GM19351 (cell line): ENCODE data around the gene UBE2E2.
"Not testable (repeated sequence)": the region's sequence is repeated elsewhere in the genome, so short reads cannot be mapped to it uniquely, and the experiment has no call there.

Experiments used
- ATAC-seq: cut with Tn5 transposase; IDR thresholded peaks from one replicate; pipeline ENCODE4 v1.9.1; 2021; ENCODE audit warnings: mild to moderate bottlenecking, moderate library complexity; ENCODE audit not compliant: unreplicated experiment

Gene UBE2E2

DNA sequence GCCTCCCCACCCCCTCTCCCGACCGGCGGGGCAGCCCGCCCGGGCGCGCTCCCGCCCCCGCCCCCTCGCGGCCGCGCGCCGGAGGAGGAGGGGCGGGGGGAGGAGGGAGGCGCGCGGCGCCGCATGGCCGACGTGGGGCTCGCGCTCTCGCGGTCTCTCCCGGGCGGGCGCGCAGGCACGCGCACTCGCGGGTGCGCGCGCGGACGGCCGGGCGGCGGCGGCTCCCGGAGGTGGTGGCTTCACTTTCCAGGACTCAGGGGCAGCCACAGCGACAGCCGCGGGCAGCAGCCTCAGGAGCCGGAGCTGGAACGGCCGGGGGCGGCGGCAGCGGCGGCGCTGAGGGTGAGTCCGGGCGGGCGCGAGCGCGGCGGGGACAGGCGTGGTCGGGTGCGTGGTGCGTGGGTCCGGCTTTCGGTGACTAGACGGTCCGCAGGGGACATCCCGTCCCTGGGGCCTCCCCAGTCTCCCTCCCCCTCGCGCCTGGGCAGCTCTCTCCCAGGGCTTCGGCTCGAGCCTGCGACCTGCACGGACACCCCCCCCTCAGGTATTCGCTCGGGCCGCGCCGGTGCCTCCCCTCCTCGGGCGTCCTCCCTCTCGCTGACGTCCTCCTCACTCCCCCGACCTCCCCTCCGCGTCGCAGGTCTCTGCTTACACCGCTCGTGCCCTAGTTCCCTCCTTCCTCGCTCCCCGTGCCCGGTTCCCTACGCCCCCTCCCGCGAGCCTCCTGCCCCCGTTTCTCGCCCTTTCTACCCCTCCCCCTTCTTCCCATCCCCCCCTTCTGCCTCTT is at the start of gene UBE2E2:
Gene UBE2E2 (plus strand): TSS at position 407 of the 787 bp plus-strand sequence.
- ATAC-seq = peak; percentile 73

DNA sequence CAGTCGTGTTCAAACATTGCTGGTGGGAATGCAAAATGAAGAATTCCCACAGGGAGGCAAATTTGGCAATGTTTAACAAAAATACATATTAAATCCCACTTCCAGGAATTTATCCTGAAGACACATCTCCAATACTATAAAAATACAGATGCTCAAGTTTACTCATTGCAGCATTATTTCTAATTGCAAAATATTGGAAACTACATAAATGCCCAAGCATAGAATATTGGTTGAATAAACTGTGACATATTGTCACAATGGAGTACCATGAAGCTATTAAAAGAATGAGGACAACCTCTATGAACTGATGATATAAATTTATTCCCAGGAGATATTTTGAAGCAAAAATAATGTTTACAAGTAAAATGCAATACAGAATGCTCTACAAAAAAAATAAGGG is 49.7 kb upstream of the UBE2E2 start:
- no peak for ATAC-seq

DNA sequence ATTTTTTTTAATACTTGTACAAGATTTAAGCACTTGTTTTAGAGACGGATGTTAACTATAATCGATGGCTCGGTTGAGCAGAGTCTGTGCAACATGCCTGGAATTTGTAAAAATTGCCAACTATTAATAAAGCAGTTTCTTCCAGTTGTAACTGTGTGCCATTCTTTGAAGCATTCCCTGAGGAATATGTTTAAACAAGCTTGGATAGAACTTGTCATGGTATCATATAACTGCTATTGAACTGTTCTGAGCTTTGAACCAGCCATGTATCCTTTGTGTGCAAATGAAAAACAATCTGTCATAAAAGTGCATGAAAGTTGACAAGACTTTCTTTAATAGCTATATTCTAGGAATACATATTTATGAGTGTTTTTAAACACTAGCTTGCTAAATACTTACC is 45.8 kb upstream of the UBE2E2 start:
- ATAC-seq = no peak

DNA sequence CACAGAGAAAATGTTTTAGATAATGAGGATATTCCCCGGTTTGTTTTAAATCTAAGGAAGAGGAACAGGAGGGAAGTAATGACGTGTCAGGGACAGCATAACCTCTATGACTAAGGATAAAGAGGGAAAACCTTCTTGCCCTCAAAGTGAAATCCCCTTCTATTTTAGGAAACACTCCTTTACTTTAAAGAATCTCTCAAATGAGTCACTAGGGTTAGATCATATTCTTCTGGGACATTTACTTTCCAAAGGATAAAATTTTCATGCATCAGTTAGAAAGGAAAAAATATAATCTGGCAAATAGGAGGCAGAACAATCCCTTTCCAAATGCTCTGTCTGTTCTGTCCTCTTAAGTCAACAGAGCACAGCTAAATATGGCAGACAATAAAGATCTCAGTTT is 43.2 kb upstream of the UBE2E2 start:
- no peak for ATAC-seq

DNA sequence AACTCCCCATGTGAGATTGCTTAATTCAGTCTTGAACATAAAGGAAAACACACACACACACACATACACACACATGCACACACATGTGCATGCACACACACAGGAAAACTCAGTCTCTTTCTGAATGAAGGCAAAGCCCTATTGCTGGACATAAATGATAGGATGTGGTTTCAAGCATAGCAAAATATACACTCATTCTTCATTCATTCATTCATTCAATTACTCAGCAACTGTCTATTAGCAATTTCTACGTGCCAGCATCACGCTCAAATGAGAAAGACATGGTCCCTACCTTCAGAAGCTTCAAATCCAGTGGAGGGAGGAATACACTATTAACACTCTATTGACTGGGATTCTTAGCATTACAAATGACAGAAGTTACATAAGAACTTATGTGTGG is 41.8 kb upstream of the UBE2E2 start:
- no peak for ATAC-seq

DNA sequence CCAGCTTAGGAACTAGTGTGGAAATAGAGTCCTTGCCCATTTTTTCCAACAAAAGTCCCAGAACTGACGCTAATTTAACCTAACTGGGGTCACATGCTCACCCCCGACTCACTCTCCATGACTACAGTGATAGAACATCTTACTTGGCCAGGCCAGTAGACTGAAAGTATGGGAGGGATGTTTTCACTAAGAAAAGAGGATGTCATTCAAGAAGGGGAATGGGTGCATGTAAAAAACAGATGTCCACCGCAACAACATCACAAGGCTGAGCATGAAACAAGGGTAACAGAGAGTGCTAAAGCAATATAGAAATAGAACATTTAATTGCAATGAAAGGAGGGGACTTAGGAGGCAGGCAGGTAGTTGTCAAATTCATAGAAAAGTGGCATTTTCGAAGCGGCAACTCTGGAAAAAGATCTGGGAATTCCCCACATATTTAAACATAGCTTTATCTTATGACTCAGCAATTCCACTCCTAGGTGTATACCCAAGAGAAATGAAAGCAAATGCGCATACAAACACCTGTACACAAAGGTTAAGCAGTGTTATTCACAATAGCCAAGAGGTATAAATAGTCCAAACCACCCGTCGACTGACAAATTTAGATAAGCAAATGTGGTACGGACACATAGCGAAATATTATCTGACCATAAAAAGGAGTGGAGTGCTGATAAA is 41.1 kb upstream of the UBE2E2 start:
- ATAC-seq = peak; percentile 56

DNA sequence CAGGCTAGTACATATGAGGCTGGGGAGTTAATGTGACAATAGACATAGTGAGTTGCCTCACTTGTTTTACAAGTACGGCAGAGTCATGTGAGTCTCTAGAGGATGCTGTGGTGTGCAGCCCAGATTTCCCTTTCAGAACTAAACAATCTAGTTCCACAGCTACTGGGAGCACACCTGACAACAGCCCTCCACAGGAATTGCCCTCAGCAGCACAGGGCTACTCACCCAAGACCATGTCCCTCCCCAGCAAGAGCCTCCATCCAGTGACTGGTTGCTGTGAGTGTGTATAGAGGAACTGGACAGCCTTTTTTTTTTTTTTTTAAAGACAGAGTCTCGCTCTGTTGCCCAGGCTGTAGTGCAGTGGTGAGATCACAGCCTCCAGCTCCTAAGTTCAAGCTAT is 40.2 kb upstream of the UBE2E2 start:
- peak; percentile 54 for ATAC-seq

DNA sequence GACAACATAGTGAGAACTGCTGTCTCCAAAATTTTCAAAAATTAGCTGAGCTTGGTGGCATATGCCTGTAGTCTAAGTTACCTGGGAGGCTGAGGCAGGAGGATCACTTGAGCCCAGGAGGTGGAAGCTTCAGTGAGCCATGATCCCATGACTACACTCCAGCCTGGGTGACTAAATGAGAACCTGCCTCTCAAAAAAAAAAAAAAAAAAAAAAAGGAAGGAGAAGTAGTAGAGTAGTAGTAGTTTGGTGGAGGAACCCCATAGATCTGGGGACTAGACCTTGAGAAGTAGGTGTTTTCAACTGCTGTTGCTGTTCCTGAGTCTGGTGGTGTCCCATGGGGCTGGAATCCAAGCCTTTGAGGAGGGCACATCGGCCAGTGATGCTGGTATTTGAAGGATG is 38.4 kb upstream of the UBE2E2 start:
- ATAC-seq = no peak

DNA sequence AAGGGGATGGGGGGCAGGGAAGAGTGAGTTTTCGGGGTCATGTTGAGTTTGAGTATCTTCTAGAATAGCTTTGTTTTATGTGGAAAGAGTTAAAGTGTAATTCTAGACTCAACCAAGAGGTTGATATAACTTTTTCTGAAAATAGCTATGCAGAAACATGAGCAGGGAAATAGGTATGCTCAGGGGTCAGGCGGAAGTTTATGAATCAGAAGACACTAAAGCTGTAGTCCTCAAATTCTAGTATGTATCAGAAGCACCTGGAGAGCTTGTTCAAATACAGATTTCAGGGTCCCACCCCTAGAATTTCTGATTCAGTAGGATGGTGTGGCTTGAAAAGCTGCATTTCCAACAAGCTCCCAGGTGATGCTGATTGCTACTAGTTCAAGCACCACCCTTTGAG is 37.6 kb upstream of the UBE2E2 start:
- no peak for ATAC-seq

DNA sequence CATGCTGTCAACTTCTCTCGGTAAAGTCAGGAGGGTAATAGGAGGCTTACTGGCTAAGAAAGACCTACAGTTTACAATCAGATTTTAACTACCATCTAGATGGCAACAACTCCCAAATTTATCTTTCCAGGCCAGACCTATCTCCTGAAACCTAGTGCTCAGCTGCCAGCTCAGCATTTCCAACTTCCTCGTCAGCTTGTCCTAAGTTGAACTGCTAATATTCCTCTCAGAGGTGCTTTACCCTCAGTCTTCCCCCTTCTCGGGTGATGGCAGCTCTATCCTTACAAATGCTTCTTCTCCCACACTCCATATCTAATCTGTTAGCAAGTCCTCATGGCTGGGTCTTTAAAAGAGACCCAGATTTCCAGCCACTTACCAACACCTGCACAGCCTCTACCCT is 36.9 kb upstream of the UBE2E2 start:
- no peak for ATAC-seq

DNA sequence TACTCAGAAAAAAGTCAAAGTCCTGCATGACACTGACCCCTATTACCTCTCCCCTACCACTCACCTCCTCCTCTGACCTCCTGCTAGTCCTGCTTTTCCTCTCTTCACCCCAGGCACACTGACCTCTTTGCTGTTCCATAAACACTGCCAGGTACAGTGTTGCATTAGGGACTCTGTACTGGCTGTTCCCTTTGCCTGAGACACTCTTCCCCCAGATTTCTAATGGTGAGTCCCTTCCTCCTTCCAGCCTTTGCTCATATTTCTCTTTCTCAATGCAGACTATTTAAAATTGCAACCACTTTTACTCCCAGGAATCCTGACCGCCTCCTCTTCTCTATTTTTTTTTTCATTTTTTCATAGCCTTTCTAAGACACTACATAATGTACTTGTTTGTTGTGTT is 36.3 kb upstream of the UBE2E2 start:
- no peak for ATAC-seq

DNA sequence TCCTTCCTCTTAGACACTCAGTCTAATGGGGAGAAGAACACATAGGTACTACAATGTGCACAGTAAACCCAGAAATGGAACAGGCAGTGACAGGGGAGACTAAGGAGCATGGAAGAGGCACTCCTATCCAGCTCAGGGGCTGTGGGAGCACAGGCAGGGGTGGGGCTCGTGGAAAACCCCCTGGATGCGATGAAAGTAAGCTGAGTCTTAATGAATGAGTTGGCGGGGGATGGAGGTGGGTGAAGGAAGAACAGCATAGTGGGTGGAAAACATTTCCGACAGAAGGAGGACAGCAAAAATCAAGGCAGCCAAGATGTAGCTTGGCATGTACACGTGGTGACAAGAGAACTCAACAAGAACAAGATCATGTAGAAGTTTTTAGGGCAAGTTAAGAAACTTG is 33.6 kb upstream of the UBE2E2 start:
- ATAC-seq = no peak

DNA sequence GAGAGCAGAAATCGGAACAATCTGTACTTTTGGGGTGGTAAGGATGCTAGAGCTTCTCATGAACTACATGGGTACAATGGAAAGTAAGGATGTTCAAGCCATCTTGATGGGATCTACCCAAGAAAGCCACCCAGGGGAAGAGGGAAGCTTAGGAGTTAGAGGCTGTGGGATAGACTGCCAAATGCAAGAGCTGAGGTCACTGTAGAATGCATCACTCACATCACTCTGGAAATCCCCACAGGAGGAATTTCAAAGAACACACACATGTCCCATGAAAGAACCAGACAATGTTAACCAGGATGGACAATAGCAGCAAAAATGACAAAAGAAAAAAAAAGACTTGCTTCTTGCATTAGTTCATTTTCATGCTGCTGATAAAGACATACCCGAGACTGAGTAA is 32.8 kb upstream of the UBE2E2 start:
- ATAC-seq = no peak

DNA sequence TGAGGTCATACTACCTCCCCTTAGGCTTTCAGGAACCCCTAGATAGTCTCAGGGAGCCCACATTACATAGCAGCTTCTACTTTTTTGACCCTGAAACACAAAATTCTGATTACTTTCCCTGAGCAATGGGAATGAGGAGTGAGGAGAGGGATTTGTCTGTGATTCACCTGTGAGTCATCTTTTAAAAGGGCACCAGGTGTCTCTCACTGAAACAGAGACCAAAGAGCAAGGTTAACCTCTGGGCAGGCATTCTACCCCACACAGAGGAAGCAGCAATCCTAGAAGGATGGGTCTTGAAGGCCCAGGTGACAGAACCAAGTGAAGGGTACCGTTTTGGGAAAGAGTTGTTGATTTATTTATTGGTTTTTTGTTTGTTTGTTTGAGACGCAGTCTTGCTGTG is 31.1 kb upstream of the UBE2E2 start:
- ATAC-seq = no peak

DNA sequence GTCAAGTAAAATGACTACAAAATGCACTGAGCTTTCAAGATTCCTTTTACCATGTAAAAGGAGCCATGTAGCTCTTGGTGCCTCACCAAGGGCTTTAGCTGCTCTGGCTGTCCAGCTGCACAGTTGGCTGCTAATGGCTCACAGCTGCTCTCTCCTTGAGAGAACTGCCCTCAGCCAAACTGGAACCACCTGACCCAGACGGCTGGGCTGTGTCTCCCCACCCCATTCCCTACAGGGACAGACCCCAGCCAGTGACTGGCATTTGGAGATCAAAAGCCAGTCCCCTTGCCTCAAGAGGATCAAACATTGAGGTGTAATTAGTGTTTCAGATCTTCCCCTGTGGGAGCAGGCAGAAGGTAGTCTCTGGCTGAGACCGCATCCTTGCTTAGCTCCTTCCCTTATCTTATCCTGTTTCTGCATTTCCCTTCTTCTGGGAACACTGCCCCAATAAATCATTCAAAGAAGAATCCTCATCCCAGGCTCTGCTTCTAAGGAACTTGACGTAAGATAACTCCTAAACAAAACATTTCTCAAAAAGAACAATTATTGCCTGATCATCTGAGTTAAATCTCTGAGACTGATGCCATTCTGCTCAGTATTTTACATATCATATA is 28.6 kb upstream of the UBE2E2 start:
- ATAC-seq = no peak

DNA sequence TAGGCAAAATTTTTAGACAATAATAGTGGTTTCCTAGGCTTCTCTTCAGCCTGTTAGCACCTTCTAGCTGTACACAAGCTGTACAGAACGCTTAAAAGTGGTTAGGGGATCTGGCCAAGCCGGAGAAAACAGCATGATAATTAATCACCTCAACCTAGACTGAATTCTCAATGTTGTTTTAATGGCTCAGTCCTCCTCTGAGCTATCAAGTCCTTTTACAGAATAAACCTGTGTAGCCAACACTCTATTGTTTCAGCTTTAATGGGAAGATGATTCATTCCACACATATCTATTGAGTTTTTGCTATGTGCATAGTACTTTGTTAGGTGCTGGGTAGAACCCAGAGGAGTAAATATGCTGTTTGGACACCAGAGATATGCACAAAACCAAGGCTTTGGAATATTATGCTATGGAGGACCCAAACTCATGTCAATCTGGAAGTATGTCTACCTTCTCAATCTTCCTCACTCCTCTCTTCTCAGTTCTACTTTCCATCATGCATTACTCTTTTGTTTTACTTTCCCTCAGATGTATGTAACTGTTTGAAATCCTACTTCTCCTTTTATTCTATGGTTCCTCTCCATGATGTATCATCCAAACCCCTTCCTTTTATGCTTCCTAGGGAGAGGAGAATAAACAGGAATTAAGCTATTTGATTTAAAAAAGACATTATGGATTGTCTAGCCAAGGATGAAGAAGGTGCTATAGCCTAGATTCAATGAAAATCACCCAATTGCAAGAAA is 27.6 kb upstream of the UBE2E2 start:
- no peak for ATAC-seq

DNA sequence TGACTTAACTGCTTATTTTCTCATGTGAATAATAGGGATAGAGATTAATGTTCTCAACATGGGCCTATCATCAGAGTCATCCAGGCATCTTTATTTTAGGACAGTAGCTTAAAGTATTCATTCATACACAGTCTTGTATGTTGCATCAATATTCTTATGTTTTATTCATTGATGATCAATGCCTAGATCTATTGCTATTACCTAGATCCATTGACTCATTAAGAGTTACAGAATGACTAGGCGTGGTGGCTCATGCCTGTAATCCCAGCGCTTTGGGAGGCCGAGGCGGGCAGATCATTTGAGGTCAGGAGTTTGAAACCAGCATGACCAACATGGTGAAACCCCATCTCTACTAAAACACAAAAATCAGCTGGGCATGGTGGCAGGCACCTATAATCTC is 26.3 kb upstream of the UBE2E2 start:
- ATAC-seq = not testable (repeated sequence)

DNA sequence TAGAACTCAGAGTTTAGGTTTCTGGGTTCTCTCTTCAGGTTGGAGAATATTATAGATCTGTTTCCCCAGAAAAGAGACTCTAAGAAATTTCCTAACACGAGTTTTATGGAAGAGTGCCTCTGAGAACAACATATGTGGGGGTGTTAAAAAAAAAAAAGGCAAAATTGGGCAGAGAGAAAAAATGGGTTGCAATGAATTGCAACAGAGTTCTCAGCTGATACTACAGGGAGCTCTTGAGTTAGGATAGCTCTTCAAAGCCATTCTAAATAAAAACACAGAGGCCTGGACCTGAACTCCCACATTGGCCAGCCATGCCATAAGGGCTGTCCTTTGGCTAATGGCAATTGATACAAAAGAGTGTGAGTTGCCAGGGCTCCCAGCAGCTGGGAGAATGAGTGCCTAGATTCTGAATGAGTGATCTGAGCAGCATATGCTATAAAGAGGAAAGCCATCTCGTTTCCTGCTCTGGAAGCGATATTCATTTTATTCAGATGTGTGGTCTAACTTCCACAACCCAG is 20.1 kb upstream of the UBE2E2 start:
- no peak for ATAC-seq

DNA sequence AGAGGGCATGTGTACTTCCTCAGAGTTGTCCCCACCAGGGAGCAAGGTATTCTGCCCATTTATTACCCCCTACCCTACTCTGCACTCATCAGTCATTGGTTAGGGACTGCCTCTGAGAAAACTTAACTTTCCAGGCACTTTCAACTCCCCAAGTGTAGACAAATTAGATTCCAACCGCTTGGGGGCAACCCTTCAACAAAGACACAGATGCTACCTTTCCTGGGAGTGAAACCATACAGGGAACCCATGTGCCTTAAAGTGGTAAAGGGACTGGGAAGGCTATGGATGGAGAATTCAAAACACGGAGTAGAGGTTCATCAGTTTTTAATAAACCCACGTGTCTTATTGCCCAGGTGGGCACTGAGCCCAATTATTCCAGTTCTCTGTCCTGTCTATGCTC is 19.4 kb upstream of the UBE2E2 start:
- no peak for ATAC-seq

DNA sequence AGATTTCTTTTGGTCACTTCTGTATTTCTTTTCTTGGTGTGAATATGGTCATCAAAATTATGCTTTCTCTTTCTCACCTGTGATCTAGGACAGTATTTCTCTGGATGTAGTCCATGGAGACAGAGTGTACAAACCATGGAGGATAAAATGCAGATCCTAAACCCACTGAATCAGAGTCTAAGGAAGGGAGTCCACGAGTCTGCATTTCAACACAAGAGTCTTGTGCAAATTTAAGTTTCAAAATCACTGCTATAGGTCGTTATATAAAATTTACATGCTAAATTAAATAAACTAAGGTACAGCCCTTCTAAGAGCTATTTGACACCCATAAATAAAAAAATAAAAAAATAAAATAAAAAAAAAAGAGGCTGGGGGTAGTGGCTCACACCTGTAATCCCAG is 17.3 kb upstream of the UBE2E2 start:
- ATAC-seq = no peak

DNA sequence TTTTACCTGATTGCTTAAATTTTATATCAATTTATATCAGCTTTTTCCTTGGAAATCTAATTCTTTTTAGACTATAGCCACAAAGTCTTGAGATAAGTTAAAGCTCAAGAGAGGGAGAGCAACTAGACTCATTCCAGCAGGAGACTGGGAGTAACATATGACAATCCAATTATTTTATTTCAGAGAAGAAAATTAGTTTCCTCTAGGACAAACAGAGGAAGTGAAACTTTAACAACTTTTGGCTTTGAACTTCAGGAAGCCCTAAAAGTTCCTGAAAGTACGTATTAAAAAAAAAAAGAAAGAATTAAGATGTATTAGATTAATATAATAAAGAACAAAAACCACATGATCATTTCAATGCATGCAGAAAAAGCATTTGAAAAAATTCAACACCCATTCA is 13.9 kb upstream of the UBE2E2 start:
- ATAC-seq = no peak
